Activated gamma-delta T cell treated with Interleukin-2 at 50 U/mL for 16 hours (primary cell): ENCODE data around the gene NCK1.

Experiments
- DNase-seq: peaks from one replicate; pipeline ENCODE4 v3.0.0-alpha.2; 2020

Gene NCK1

DNA sequence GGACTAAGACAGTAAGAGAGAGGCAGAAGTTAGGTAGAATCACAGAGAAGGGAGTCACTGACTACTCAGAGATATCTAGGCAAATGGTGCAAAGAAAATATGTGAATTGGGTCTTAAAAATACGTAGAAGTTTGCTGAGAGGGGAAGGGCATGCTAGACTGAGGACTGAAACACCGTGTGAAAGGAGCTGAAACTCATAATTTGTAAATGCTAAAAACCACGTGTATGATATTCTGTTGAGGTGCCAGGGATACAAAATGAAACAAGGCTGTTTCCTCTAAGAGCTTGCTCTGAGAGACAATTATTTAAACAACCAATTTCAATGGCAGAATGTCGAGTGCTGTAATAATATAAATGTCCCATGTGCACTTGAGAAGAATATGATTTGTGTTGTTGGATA lies 47.2 kb downstream of the NCK1 start:
- no peak for DNase-seq

DNA sequence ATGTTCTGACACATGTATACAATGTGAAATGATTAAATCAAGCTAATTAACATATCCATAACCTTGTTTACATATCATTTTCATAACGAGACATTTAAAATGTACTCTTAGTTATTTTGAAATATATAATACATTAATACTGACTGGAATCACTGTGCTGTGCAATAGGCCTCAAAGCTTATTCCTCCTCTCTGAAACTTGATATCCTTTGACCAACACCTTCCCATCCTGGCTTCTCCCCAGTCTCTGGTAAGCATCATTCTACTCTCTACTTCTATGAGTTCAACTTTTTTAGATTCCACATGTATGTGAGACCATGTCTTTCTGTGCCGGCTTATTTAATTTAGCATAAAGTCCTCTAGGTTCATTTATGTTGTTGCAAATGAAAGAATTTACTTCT lies 48.7 kb downstream of the NCK1 start:
- DNase-seq, result no peak

DNA sequence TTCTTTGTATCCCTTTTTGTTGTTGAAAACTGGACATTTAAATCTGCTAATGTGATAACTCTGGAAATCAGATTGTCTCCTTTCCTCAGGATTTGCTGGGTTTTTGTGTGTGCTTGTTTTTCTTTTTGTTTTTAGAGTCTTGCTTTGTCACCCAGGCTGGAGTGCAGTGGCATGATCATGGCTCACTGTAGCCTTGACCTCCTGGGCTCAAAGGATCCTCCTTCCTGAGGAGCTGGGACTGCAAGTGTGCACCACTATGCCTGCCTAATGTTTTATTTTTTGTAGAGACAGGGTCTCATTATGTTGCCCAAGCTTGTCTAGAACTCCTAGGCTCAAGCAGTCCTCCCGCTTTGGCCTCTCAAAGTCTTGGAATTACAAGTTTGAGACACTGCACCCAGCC lies 51.2 kb downstream of the NCK1 start:
- no peak for DNase-seq

- DNase-seq, result no peak
These were observed 52.7 kb downstream of the NCK1 start for GRCh38 chr3:136914739-136915138.

DNA sequence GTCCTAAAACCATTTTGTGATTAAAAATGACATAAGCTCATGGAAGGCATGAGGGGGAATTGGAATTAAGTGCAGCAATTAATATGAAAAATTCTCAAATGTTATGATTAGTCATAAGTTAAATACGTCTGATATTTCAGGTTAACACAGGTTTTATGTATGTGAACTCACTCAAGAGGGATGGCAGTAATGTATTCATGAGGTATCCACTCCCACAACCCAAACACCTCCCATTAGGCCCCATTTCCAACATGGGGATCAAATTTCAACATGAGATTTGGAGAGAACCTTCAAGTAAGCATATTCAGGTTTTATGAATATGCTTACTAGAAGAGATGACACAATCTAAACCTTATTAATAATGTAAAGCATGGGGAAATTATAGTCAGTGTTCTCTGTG lies 54.2 kb downstream of the NCK1 start:
- DNase-seq, result no peak

GRCh38 chr3:136919799-136920580 lies 58.0 kb downstream of the NCK1 start:
- peak; percentile 36 for DNase-seq

DNA sequence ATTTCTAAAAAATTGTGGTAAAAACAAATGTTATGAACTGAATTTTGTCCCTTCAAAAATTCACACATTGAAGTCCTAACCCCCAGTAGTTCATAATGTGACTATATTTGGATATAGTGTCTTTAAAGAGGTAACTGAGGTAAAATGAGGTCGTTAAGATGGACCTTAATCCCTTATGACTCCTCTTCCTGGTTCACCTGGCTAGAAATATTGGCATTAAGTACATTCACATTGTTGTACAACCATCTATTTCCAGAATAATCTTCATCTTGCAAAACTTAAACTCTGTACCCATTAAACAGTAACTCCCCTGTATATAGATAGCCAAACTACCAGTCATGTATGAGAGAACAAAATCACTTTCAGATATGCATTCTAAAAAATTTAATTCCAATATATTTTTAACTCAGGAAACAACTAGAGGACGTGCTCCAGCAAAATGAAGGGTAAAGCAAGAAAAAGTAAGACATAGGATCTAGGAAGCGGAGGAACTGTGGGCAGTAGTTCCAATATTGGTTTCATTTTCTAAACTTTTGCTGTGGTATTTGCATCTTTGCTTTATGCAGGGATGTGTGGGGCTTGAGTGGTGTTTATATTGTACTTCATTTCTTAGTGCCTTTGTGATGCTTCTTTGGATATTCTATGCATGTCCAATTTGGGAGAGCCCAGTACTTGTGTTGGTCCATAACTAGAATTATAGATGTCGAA lies 59.0 kb downstream of the NCK1 start:
- no peak for DNase-seq

DNA sequence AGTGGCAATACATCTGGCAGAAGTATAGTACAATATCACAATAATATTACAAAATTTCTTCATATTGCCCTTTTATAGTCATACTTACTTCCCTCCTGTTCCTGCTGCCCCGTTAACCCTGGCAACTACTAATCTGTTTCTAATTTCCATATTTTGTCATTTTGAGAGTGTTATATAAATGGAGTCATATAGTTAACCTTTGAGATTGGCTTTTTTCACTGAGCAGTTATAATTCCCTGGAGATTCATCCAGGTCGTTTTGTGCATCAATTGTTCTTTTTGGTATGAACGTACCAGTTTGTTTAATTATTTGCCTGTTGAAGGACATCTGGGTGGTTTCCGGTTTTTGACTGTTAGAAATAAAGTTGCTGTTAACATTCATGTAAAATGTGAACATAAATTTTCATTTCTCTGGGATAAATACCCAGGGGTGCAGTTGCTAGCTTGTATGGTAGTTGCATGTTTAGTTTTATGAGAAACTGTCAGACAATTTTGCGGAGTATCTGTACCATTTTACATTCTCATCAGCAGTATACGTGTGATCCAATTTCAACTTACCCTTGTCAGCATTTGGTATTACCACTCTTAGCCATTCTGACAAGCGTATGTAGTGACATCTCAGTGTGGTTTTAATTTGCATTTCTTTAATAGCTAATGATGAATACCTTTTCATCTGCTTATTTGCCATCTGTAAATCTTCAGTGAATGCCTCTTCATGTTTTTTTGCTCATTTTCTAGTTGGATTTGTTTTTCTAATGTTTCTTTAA lies 63.6 kb downstream of the NCK1 start:
- no peak for DNase-seq

DNA sequence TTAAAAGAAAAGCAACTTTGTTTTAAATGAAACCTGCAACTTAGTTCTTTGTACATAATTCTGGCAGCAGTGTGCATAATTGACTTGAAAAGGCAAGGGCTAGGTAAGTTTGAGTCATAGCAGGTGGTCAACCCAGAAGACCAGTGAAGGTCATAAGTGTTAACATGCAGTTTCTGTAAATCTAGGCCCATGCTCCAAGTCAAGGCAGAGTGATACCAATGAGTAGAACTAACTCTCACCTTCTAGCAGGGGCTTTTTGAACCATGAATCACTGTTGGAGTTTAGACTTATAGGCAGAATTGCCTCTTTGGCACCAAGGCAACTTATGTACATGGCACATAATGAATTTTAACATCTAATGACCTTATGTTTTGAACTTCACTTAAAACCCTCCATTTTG lies 66.2 kb downstream of the NCK1 start:
- no peak for DNase-seq

- no peak for DNase-seq
These were observed 68.1 kb downstream of the NCK1 start for GRCh38 chr3:136929977-136930670.

GRCh38 chr3:136931606-136932005 lies 69.6 kb downstream of the NCK1 start:
- no peak for DNase-seq

DNA sequence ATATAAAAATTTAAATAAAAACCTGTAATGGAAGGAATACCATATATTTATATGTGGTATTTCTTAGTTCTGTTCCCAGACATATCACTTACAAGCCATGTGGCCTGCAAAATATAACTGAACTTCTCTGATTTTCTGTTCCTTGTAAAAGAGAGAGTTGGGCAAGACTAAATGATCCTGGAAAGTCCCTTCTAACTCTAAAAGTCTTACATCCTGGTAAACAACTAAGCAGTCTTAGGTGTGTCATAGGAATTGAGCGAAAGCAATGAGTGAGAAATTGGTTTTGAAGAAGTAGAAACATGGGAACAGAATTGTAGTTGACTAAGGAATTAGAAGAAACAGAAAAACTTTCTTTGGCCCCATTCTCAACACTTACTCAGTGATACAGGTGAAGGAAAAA lies 70.5 kb downstream of the NCK1 start:
- no peak for DNase-seq

- no peak for DNase-seq
These were observed 71.2 kb downstream of the NCK1 start for GRCh38 chr3:136932978-136933772.

DNA sequence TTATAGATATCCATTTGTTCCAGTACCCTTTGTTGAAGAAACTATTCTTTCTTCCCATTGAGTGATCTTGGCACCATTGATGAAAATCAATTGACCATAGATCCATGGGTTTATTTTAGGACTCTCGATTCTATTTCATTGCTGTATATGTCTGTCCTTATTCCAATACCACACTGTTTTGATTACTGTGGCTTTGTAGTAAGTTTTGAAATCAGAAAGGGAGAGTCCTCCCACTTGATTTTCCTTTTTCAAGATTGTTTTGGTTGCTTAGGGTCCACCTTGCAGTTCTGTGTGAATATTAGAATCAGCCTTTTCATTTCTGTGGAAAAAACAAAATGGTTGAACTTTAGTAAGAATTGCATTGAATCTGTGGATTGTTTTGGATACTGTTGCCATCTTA lies 75.2 kb downstream of the NCK1 start:
- no peak for DNase-seq

GRCh38 chr3:136937851-136938250 lies 75.8 kb downstream of the NCK1 start:
- DNase-seq, result no peak

DNA sequence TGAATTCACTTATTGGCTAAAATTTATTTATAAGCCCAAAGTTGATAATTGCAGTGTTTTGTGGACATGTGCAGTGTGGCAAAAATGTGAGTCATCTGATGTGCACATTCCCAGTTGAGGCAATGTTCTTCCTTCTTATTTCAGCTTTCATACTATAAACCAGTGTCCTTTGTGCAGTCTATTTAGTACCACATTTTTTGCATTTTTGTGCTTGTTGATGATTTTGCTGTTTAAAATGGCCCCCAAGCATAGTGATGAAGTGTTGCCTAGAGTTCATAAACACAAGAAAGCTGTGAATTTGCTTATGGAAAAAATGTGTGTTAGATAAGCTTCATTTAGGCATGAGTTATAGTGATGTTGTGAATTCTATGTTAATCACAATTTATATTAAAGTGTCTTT lies 76.3 kb downstream of the NCK1 start:
- no peak for DNase-seq

- no peak for DNase-seq
These were observed 77.5 kb downstream of the NCK1 start for GRCh38 chr3:136939489-136939888.

- DNase-seq, result no peak
These were observed 80.8 kb downstream of the NCK1 start for GRCh38 chr3:136942803-136943202.

GRCh38 chr3:136943436-136943835 lies 81.4 kb downstream of the NCK1 start:
- no peak for DNase-seq

- DNase-seq, result no peak
These were observed 85.0 kb downstream of the NCK1 start for GRCh38 chr3:136946978-136947377.

DNA sequence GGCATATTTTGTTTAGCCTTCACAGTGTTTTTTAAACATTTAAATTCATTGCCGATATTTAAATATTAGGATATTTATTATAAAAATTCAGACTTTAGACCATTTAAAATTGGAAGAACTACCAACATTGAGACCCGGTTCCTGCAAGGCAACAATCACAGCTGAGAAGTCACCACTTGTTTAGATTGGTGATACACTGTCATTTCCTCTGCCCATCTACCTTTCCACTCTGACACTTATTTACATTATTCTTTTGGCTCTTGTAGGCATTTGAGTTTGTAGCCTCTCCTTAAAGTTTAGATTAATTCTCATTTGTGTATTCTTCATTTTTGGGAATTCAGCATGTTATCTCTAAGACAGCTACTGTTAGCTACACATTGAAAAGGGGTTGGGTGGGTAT lies 85.5 kb downstream of the NCK1 start:
- DNase-seq, result no peak

DNA sequence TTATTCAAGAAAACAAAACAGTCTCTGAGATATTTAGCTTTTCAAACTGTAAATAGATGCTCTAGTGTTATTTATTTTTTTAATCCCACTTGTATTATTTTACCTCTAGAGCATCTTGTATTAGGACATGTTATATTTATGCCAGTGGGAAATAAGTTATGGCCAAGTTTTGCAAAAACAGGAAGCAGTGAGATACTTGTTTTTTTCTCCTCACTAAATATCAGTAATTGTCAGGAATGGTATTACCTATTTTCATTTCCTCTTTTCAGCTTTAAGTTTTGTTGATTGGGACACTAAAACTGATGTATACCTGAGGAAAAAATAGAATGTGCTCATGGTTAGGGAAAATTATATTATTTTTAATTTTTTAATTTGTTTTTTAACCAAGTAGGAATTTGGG lies 87.1 kb downstream of the NCK1 start:
- DNase-seq, result no peak
